Nephron (organoid): ENCODE results near the gene MTMR1.

Experiments
- H3K27ac Mint-ChIP-seq, 3 experiments: 2 replicates each; pipeline ENCODE4 v1.8.0; 2020; ENCODE audit warnings: mixed read lengths in 3 of 3, mild to moderate bottlenecking in 2 of 3, moderate library complexity in 1 of 3
- H3K27me3 Mint-ChIP-seq: 2 replicates; pipeline ENCODE4 v1.8.0; 2021; ENCODE audit warnings: low read depth, mild to moderate bottlenecking, moderate library complexity, mixed read lengths
- H3K36me3 Mint-ChIP-seq: 2 replicates; pipeline ENCODE4 v1.8.0; 2020; ENCODE audit warnings: low read depth, mixed read lengths
- H3K4me1 Mint-ChIP-seq: 2 replicates; pipeline ENCODE4 v1.8.0; 2020; ENCODE audit warnings: mixed read lengths
- H3K4me3 Mint-ChIP-seq, 3 experiments: 2 replicates each; pipeline ENCODE4 v1.8.0; 2020; ENCODE audit warnings: mild to moderate bottlenecking in 3 of 3, mixed read lengths in 3 of 3, moderate library complexity in 2 of 3
- H3K9me3 Mint-ChIP-seq: 2 replicates; pipeline ENCODE4 v1.8.0; 2020; ENCODE audit warnings: mixed read lengths
- CTCF ChIP-seq, 3 experiments: fragments of 200-600 bp; sonication (generic); IDR thresholded peaks; one replicate each; pipeline ENCODE4 v1.5.0; 2021; ENCODE audit warnings: antibody characterized with exemption in 3 of 3; ENCODE audit not compliant: unreplicated experiment in 3 of 3

Gene MTMR1

GRCh38 chrX:150698981-150699380 is 5.8 kb downstream of the MTMR1 start:
- peaks cover 11% of the 10 kb centered on the region for H3K4me1 Mint-ChIP-seq
- H3K27me3 Mint-ChIP-seq, result no peaks in the 10 kb centered on the region
- H3K9me3 Mint-ChIP-seq, result peaks cover 3% of the 10 kb centered on the region
- no peak for TF ChIP-seq CTCF (IDR thresholded peaks at IDR 0.05; ENCODE audit: unreplicated experiment in 3 of 3)
- H3K36me3 Mint-ChIP-seq, result peaks cover 11% of the 10 kb centered on the region
- H3K27ac Mint-ChIP-seq, result no peak overlapping the region
- no peak overlapping the region for H3K4me3 Mint-ChIP-seq

- Mint-ChIP-seq H3K27ac (no peak overlapping the region), H3K27me3 (no peaks in the 10 kb centered on the region), H3K36me3 (peaks cover 17% of the 10 kb centered on the region), H3K4me3 (no peak overlapping the region), H3K9me3 (peaks cover 3% of the 10 kb centered on the region), H3K4me1 (peaks cover 4% of the 10 kb centered on the region)
- no peak for TF ChIP-seq CTCF (IDR thresholded peaks at IDR 0.05; ENCODE audit: unreplicated experiment in 3 of 3)
Observed at GRCh38 chrX:150700107-150700506, 6.9 kb downstream of the MTMR1 start.

- Mint-ChIP-seq H3K4me3 (no peak overlapping the region), H3K36me3 (peaks cover 18% of the 10 kb centered on the region), H3K27ac (no peak overlapping the region), H3K27me3 (no peaks in the 10 kb centered on the region), H3K9me3 (peaks cover 6% of the 10 kb centered on the region), H3K4me1 (no peaks in the 10 kb centered on the region)
- no peak for TF ChIP-seq CTCF (IDR thresholded peaks at IDR 0.05; ENCODE audit: unreplicated experiment in 3 of 3)
Observed at GRCh38 chrX:150701377-150701776, 8.2 kb downstream of the MTMR1 start.

- no peaks in the 10 kb centered on the region for H3K4me1 Mint-ChIP-seq
- H3K36me3 Mint-ChIP-seq, result peaks cover 21% of the 10 kb centered on the region
- H3K9me3 Mint-ChIP-seq, result peaks cover 3% of the 10 kb centered on the region
- no peaks in the 10 kb centered on the region for H3K27me3 Mint-ChIP-seq
- no peak overlapping the region for H3K27ac Mint-ChIP-seq
- no peak overlapping the region for H3K4me3 Mint-ChIP-seq
- no peak for TF ChIP-seq CTCF (IDR thresholded peaks at IDR 0.05; ENCODE audit: unreplicated experiment in 3 of 3)
Observed at GRCh38 chrX:150702966-150703694, 9.9 kb downstream of the MTMR1 start.

GRCh38 chrX:150703695-150703974 is 10.4 kb downstream of the MTMR1 start:
- Mint-ChIP-seq H3K9me3 (peaks cover 3% of the 10 kb centered on the region), H3K27ac (no peak overlapping the region), H3K36me3 (peaks cover 21% of the 10 kb centered on the region), H3K4me1 (no peaks in the 10 kb centered on the region), H3K27me3 (no peaks in the 10 kb centered on the region), H3K4me3 (no peak overlapping the region)
- TF ChIP-seq CTCF (IDR thresholded peaks at IDR 0.05; ENCODE audit: unreplicated experiment in 3 of 3), result no peak

- Mint-ChIP-seq H3K27me3 (no peaks in the 10 kb centered on the region), H3K4me1 (no peaks in the 10 kb centered on the region), H3K27ac (no peak overlapping the region), H3K9me3 (peaks cover 3% of the 10 kb centered on the region), H3K4me3 (no peak overlapping the region), H3K36me3 (peaks cover 21% of the 10 kb centered on the region)
- TF ChIP-seq CTCF (IDR thresholded peaks at IDR 0.05; ENCODE audit: unreplicated experiment in 3 of 3), result no peak
Observed at GRCh38 chrX:150704030-150704613, 10.9 kb downstream of the MTMR1 start.
